Measurements from ENCODE around the gene SRC. TPM values are rescaled to one million over a fixed set of nuclear protein-coding genes. Genes with fewer than 3 reads are reported as not detected.

Gene SRC
- total RNA-seq, 1 donor from 2014 or later, result 48.6 TPM

GRCh38 chr20:37417617-37418467 is 71.9 kb downstream of the SRC start:
- no peak overlapping the region for H3K4me3 ChIP-seq
- H3K27ac ChIP-seq, result no peak overlapping the region
- no peaks in the 10 kb centered on the region for H3K4me1 ChIP-seq
- intact Hi-C loops (cut with DNase I), result no loop called here
- H3K27me3 ChIP-seq, result no peaks in the 10 kb centered on the region
- no peak for DNase-seq (ENCODE audit: extremely low spot score in 2 of 2)
- H3K9me3 ChIP-seq, result no peaks in the 10 kb centered on the region
- H3K36me3 ChIP-seq, result no peaks in the 10 kb centered on the region
- TF ChIP-seq POLR2AphosphoS5 (IDR thresholded peaks at IDR 0.05; ENCODE audit: insufficient read depth in 1 of 2, low read depth in 1 of 2) (no peak), POLR2A (IDR thresholded peaks at IDR 0.05) (no peak), CTCF (IDR thresholded peaks at IDR 0.05) (no peak)

- no peak for DNase-seq (ENCODE audit: extremely low spot score in 2 of 2)
- Histone ChIP-seq H3K36me3 (no peaks in the 10 kb centered on the region), H3K9me3 (no peaks in the 10 kb centered on the region), H3K4me3 (no peak overlapping the region), H3K27me3 (no peaks in the 10 kb centered on the region), H3K27ac (no peak overlapping the region), H3K4me1 (no peaks in the 10 kb centered on the region)
- intact Hi-C loops (cut with DNase I), result no loop called here
- no peak for TF ChIP-seq POLR2AphosphoS5 (IDR thresholded peaks at IDR 0.05; ENCODE audit: insufficient read depth in 1 of 2, low read depth in 1 of 2)
- TF ChIP-seq CTCF (IDR thresholded peaks at IDR 0.05), result no peak
- TF ChIP-seq POLR2A (IDR thresholded peaks at IDR 0.05), result no peak
These were observed 72.7 kb downstream of the SRC start for GRCh38 chr20:37418591-37419109.

GRCh38 chr20:37419307-37419706 is 73.4 kb downstream of the SRC start:
- TF ChIP-seq POLR2AphosphoS5 (IDR thresholded peaks at IDR 0.05; ENCODE audit: insufficient read depth in 1 of 2, low read depth in 1 of 2), result no peak
- no peak for TF ChIP-seq POLR2A (IDR thresholded peaks at IDR 0.05)
- no peak for TF ChIP-seq CTCF (IDR thresholded peaks at IDR 0.05)
- Histone ChIP-seq H3K4me3 (no peak overlapping the region), H3K4me1 (no peaks in the 10 kb centered on the region), H3K36me3 (no peaks in the 10 kb centered on the region), H3K9me3 (no peaks in the 10 kb centered on the region), H3K27ac (no peak overlapping the region), H3K27me3 (no peaks in the 10 kb centered on the region)
- intact Hi-C loops (cut with DNase I), result no loop called here
- DNase-seq (ENCODE audit: extremely low spot score in 2 of 2), result no peak

- Histone ChIP-seq H3K9me3 (no peaks in the 10 kb centered on the region), H3K27me3 (no peaks in the 10 kb centered on the region), H3K27ac (no peak overlapping the region), H3K4me3 (no peak overlapping the region), H3K36me3 (no peaks in the 10 kb centered on the region), H3K4me1 (no peaks in the 10 kb centered on the region)
- intact Hi-C loops (cut with DNase I), result no loop called here
- TF ChIP-seq POLR2A (IDR thresholded peaks at IDR 0.05), result no peak
- TF ChIP-seq CTCF (IDR thresholded peaks at IDR 0.05), result no peak
- no peak for TF ChIP-seq POLR2AphosphoS5 (IDR thresholded peaks at IDR 0.05; ENCODE audit: insufficient read depth in 1 of 2, low read depth in 1 of 2)
- DNase-seq (ENCODE audit: extremely low spot score in 2 of 2), result no peak
These were observed 74.0 kb downstream of the SRC start for GRCh38 chr20:37419774-37420542.
